HG02759 (cell line): ENCODE results near the gene RFFL.
"Not testable (repeated sequence)": the region's sequence is repeated elsewhere in the genome, so short reads cannot be mapped to it uniquely, and the experiment has no call there.

Experiments
- ATAC-seq: cut with Tn5 transposase; IDR thresholded peaks from one replicate; pipeline ENCODE4 v1.9.1; 2021; ENCODE audit warnings: mild to moderate bottlenecking, moderate library complexity; ENCODE audit not compliant: unreplicated experiment

The RFFL gene

DNA sequence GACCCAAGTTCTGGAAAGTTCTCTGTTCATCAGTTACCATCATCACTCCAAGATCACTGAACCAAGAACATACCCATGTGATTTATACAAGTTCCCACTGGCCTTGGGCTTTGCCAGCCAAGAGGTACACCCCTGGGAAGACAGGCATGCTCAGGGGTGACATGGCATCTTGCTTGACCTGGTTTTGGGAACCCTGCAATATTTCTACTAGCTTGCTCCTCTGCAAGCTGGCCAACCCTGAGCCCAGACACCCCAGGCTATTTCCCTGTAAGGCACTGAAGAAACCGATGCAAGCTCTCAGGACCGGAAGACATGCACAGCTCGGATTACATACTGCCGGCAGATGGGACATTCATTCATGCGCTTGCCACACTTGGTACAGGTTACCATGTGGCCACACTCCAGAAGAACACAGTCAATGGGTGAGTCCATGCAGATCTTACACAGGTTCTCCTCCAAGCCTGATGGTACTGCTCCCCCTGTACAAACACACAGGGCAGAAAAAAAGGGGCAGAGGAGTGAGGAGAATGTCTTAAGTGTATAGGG is 51.8 kb downstream of the RFFL start:
- ATAC-seq = no peak

DNA sequence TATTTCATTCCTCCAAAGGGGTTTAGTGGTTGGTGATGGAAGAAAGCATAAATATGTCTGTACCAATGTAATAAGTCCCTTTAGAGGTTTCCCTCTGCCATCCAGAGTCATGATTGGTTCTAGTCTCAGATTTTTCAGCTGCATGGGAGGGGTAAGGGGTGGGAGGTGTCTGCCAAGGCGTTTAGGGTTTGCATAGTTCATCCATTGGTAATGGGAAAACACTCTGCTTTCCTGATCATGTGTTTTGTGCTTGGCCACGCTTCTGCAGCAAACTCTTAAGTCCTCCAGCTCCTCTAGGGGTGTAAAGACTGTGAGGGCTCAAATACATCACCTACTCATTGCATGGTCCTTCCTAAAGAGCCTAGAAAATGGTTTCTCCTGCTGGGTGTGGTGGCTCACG is 53.4 kb downstream of the RFFL start:
- ATAC-seq = no peak

DNA sequence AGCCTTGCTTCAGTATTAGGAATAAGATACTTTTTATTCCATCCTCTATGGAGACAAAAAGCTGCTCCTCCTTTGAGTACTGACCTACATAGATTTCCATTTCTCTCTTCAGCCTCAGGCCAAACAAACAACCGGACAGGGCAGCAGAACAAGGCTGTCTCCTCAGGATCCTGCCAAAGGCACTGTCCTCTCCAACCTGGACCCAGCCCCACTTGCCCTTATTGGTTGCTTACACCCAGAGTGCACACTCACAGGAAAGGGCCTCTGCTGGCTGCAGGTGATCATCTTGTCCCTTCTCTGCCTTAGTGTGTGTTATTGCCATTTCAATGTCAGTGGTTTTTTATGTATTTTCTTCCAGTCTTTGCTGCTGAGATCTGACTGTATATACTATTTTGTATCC is 56.5 kb downstream of the RFFL start:
- ATAC-seq = no peak

DNA sequence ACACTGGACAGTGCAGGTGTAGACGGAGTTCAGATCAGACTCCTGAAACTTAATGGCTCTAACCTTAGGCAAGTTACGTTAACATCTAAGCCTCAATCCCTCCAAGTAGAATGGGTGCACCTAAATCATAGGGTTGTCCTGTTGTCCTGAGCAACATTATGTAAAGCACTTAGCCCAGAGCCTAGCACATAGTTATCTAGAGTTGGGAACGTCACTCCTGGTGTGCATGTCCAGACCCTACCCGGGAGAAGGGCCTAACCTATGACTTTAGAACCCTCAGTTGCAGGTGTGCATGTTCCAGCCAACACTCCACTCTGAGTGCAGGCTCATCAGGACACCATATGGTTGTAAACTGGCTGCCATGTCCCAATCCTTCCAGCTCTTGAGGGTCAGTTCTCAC is 57.2 kb downstream of the RFFL start:
- ATAC-seq = no peak

DNA sequence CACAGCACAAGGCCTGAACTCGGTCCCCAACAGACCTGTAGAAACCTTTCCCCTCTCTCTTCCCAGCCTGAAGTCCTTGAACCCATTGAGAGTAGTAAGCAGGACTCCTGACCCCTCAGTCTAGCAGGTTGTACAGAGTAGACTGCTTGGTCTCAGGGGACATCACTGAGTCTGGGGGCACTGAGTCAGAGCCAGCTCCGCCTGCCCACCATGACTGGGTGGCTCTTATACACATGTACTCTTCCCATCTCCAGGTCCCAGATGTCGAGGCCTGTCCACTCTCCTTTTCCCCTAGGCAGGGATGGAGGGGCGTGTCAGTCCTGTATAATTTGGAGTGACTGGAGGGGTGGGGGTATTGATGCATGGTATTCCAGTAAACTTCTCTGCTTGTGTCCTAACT is 59.7 kb downstream of the RFFL start:
- no peak for ATAC-seq

DNA sequence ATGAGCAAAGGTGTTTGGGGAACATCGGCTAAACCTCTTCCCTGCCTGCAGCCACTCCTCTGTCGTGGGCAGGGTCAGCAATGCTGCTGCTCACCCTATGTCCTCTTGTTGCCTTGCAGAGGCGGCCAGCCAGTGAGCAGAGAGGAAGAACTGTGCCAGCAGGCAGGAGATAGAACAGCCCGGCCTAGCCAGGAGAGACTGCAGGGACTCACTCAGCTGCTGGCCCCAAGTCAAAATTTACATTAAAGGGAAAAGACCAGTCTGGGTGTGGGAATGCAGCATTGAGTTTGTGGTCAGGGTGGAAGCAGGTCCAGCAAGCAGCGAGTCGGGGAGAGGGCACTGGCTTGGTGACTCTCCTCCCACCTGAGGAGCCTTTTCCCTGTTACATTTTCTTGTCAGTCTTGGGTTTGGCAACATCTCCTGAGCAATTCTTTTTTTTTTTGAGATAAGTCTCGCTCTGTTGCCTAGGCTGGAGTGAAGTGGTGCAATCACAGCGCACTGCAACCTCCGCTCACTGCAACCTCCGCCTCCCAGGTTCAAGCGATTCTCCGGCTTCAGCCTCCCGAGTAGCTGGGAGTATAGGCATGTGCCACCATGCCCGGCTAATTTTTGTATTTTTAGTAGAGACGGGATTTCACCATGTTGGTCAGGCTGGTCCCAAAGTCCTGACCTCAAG is 60.5 kb downstream of the RFFL start:
- ATAC-seq = no peak

DNA sequence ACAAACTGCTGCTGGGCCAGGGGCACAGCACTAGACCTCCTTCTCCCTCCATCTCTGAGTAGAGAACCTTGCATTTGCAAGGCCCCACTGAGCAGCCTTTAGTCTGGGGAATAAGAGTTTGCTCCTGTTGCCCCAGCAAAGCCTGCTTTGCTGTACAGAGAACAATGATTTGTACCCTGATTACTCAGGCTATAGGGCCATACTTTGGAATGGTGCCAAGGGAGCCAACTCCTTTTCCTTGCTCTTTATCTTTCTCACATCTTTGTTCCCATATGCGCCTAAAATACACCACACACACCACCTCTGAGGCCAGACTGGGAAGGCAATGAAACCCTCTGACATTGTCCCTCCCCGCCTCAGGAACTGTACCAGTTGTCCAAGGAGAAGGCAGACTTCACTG is 62.0 kb downstream of the RFFL start:
- no peak for ATAC-seq

DNA sequence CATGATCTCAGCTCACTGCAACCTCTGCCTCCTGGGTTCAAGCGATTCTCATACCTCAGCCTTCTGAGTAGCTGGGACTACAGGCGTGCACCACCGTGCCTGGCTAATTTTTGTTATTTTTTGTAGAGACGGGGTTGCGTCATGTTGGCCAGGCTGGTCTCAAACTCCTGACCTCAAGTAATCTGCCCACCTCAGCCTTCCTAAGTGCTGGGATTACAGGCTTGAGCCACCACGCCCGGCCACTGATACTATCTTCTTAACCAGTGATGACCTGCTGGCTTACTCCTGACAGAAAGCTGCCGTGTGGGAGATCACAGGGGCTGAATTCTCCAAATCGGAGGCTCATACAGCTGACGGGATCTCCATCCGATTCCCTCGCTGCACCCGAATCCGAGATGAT is 62.5 kb downstream of the RFFL start:
- ATAC-seq = not testable (repeated sequence)

DNA sequence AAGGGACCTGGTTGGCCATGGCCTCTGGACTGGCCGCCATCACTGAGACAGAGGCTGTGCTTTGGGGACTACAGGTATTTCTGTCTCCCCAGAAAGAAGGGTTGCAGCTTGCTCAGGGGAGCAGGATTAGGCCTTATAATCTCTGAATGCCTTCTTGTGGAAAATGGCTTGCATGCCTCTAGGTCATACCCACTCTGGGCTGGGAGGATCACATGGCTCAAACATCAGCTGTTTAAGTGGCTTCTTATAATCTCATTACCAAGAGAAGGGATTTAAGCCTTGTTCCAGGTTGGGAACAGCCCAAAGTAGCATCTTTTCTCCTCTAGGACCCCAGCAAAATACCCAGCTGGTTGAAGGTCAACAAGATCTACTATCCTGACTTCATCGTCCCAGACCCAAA is 64.1 kb downstream of the RFFL start:
- ATAC-seq = no peak

DNA sequence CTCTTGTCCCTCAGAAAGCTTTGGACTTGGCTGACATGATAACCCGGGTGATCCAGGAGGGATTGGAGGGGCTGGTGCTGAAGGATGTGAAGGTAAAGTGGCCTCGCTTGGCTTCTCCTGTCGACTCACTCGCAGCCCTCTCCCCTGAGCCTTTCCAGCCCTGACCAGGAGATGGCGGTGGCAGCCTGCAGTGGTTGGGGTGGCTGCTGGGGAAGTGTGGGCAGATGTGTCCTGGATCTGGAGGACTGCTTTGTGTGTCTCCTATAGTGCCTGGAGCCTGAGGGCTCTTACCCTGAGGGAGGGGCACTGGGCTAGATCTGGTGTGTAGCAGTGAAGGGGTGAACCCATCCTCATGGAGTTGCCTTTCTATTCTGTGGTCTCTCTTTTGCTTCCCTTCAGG is 65.3 kb downstream of the RFFL start:
- peak; percentile 67 for ATAC-seq

DNA sequence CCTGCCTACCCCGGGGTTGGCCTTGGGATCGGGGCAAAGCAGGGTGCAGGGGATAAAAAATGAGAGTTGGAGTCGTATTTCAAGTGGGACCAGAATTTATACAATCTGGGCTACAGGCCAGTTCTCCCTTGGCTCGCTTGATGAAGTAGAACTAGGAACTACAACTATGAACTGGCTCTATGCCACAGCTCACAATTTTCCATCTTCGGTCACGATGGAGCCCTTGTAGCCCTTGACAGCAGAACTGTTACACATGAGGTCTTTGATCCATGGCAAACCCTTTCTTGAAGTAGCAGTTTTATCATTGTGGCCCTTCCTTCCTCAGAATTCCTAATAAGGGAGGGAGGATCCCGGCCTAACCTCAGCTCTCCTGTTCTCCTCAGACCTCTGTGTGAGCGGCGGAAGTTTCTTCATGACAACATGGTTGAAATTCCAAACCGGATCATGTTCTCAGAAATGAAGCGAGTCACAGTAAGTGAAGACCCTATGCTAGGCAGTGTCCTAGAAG is 66.1 kb downstream of the RFFL start:
- ATAC-seq = no peak

DNA sequence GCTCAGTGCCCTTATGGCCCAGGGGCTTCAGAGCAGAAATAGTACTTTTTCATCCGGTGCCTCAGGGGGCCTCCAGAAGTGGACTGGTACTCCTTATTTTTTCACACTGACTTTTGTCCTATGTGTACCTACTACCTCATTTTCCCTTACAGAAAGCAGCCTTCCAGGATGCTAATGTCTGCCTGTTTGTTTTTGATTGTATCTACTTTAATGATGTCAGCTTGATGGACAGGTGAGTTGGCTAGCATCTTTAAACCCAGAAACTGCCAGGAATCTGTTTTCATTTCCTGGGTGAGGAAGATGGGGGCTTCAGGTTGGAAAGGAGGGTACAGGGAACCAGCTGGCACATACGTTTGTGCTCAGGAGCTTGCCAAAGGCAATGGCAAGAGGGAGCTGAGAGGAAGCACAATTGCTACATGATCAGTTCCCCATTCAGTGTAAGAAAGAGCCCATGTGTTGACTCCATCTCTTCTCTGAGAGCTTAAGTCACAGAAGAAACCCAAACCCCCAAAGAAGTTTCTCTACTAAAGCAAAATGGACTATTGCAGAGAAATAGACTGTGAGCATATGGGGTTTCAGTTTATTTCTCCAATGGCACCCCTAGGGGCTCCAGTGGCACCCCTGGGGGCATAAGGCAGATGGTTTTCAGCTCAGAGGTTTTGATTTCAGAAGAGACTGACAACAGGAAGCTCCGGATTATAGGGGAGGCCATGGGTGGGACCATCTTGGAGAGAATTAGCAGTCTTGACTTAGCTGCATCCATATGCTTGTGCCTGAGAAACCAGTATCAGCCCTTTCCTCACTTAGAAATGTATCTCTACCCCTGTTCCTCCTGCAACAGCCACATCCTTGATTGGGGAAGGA is 66.9 kb downstream of the RFFL start:
- ATAC-seq = no peak

DNA sequence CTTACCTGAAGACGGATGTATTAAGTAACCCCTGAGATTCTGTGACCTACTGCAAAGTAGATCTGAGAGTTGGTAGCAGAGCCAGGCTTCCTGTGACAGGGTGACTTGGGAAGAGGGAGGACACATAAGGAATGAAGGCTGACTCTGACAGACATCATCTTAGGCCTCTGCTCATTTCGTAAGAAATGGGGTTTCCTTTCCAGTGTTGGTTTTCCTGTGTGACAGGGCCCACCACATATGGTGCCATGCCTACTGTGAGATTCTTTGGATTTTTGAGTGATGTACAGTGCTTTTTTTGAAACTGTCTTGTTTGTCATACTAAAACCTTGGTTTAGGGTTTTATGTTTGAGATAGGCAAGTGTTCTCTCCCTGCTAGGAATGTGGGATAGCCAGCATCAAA is 70.5 kb downstream of the RFFL start:
- ATAC-seq = no peak

DNA sequence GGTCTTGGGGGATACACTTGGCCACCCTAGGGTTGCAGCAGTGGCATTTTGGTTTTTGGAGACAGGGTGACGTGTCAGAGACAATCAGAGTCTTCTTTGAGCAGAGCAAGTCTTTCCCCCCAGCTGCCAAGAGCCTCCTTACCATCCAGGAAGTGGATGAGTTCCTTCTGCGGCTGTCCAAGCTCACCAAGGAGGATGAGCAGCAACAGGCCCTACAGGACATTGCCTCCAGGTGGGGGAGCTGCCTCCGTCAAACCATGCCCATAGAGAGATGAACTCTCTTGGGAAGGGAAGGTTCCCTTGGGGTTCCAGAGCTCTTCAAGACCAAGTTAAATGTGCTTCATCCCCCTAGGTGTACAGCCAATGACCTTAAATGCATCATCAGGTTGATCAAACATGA is 71.9 kb downstream of the RFFL start:
- ATAC-seq = no peak

DNA sequence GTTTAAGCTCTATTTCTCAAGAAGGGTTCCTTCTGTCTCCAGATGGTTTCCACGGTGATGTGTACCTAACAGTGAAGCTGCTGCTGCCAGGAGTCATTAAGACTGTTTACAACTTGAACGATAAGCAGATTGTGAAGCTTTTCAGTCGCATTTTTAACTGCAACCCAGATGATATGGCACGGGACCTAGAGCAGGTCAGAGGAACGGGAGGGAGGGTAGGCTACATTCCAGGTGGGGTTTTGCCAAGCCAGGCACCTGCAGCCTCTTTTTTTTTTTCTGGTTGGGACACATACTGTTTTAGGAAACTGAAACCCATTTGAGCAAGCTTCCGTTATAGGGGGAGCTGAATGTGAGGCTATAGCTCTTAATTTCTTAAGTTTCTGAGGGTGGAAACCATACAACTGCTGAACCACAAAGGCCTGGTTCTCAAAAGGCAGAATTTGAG is 72.6 kb downstream of the RFFL start:
- no peak for ATAC-seq

DNA sequence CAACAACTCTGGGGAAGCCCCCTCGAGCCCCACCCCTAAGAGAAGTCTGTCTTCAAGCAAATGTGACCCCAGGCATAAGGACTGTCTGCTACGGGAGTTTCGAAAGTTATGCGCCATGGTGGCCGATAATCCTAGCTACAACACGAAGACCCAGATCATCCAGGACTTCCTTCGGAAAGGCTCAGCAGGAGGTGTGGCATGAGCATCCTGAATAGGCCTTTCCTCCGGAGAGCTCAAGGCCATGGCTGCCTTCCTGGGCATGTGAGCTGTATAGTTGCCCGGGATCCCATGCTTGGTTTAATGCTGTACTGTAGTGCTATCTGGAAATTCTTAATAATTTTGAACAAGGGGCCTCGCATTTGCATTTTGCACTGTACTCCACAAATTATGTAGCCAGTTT is 74.0 kb downstream of the RFFL start:
- no peak for ATAC-seq

DNA sequence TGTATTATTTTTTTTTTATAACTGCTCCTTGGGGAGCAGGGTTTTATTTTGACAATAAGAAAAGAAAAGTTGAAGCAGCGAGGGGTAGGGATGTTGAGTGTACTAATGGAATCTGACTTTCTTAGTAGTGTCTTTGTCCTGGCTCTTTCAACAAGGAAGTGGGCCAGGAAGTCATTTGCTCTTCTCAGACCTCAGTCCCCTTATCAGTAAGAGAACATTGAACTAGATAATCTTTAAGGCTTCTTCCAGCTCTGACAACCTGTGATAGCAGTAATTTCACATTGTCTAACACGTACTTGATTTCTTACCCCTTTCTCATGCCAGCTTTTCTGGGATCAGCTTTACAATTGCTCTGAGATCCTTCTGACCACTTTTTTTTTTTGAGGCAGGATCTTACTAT is 74.9 kb downstream of the RFFL start:
- ATAC-seq = no peak

DNA sequence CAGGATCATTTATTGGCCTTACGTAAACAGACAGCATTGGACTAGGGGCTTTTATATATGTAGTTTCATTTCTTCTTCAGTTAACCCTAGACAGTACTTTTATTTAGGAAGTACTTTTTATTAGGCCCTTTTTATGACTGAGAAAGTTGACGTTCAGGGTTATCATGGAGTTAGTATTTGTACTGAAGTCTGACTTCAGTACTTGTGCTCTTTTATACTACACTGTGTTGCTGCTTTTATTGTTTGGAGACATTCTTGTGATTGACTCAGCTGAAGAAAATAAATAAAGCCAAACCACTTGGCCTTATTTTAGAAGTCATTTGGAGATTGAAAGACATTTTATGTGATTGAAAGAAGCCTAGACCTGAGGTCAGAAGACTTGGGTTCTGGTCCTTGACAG is 76.3 kb downstream of the RFFL start:
- ATAC-seq = no peak

DNA sequence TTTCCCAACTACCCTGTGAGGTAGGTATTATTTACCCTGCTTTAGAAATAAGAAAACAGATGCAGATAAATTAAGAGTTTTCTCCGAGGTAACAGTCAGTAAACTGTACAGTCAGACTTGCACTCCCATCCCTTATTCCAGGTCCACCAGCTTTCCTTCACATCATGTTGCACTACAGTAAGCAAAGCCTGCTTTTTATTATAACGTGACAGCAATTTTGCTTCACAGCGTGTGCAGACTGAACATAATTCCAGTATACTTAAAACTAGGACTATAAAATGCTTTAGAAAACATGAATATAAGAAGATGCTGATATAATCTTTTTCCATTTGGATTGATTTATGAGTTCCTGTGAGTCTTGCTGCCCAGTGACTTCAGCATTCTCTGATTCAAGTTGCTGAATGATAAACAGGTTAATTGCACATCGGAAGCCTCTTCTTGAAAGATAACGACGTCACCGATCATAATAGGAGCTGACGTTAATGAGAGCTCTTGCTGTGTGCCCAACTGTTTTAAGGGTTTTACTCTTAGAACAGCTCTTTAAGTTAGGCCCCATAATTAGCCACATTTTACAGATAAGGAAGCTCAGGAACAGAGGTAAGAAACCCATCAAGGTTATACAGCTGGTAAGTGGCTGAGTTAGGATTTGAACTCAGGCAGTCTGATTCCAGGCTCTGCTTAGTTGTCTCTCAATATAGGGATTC is 81.8 kb downstream of the RFFL start:
- ATAC-seq = no peak

DNA sequence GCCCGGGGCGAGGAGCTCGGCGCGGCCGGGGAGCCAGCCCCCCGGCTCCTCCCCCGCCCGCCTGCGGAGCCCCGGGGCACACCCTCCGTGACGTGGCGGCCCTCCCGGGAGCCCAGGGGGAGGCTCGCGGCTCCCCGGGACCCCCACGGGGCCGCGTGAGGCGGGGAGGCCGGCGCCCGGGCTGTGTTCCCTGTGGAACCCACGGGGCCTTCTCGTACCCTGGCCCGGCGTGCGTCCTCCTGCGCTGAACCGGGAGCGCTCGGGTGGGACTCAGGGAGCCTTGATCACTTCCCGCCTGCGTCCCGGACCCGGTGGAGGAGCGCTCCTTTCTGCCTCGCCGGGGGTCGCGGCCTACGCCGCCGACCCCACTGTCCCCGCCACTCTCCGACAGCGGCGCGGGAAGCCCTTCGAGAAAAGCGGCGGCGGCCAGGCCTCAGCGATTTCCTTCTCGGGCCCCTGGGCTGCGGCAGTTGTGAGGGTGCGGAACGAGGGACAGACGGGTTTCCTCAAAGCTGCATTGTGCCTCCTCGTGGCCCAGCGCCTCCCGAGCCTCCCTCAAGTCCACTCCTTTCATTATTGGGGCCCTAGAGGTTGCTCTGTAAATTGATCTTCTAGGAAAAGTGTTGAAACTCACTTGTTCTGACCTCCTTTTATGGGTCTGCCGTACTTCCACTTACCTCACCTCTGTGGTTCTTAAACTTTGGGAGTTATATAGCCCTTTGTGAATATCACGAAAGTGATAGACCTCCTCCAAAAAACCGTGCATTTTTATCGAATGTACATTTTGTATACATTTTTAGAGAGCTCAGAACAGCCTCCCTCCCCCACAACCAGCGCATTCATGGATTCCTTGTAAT is 82.6 kb downstream of the RFFL start:
- peak; percentile 89 for ATAC-seq

DNA sequence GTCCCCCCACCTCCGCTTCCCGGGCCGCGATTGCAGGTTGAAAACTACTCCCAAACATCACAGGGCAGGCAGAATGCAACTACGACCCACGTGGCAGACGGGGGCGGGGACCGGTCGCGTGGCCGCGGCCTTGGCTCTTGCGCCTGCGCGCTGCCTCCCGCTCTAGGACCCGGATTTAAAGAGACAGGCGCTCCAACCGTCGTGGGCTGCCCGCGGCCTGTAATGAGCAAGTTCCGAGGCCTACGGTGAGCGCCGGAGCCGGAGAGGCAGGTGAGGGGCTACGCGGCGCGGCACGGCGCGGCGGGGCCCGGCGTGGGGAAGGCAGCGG is 83.2 kb downstream of the RFFL start, which contains the start of gene LIG3:
Gene LIG3 (plus strand): TSS at position 160 of the 328 bp plus-strand sequence. CDS start 2,494 bp downstream, outside the sequence.
- ATAC-seq = peak; percentile 84
